ENCODE data around the gene PHKG1.
"Not testable (repeated sequence)": the region's sequence is repeated elsewhere in the genome, so short reads cannot be mapped to it uniquely, and the experiment has no call there.

PHKG1 gene

DNA sequence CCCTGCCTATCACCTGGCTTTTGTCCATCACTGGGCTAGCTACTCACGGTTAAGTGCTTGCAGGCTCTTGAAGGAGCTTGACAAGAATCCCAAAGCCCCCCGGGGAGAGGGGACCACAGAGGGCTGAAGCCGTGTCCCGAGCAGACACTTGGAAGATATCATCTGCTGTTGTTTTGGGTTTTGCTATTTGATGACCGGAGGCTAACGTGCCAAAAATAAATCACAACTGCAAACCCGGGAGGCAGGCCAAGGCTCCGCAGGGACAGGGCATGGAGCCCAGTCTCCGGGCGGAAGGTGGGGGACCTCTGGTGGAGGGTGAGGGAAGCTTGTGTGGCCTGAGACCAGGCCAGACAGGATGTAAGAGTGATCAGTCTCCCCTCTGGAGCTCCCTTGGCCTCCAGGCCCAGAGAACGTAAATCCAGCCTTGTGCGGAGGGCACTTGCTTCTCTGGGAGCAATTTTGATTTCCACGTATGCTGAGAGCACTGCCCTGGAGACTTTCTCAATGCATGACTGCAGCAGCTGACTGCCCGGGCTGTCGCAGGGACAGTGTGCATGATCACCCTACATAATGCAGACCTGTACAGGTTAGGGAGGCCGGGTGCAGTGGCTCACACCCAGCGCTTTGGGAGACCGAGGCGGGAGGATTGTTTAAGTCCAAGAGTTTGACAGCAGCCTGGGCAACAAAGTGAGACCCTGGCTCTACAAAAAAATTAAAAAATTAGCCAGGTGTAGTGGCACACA, at the start of gene PHKG1:
Gene PHKG1, minus strand, starts transcription at position 164 of the 743 bp plus-strand sequence. CDS start 4,011 bp downstream, outside the sequence.
- DNase-seq, result peak; percentile 80

- DNase-seq, result not testable (repeated sequence)
Observed at GRCh38 chr7:56131062-56131461, 38.3 kb upstream of the PHKG1 start.

- no peak for DNase-seq
Observed at GRCh38 chr7:56127241-56127975, 34.7 kb upstream of the PHKG1 start.

DNA sequence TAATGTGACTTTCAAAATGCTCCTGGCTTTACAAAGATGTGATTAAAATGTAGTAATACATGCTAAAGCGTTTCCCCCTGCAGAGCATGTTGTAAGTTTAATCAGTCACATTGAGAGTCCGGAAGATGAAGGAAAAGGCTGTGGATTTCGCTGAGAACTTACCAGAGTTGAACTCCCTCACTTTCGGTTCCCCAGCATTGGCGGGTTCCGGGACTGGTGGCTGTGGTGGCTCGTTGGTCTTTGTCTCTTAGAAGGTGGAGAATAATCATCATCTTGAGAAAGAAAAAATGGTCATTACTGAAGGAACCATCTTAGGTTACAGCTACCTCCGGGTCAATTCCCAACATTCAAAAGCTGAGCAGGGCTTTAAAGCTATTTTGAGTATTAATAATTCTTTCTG, 33.1 kb upstream of the PHKG1 start:
- no peak for DNase-seq

DNA sequence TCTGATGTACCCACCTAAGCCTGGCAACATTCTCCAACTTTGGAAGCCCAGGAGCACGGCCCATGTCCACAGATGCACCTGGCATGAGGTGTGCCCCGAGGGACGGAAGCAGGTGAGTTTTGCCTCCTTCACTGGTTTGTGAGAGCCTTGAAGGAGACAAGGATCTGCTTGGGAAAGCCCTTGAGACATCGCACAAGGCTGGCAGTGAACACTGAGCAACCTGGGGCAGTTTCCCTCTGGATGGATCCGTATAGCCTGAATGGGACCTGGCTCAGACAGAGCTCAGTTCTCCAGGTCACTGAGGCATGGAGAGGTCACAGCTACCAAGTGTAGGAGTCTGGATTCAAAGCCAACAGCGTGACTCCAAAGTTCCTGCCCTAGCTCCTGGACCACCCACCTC, 32.2 kb upstream of the PHKG1 start:
- no peak for DNase-seq

DNA sequence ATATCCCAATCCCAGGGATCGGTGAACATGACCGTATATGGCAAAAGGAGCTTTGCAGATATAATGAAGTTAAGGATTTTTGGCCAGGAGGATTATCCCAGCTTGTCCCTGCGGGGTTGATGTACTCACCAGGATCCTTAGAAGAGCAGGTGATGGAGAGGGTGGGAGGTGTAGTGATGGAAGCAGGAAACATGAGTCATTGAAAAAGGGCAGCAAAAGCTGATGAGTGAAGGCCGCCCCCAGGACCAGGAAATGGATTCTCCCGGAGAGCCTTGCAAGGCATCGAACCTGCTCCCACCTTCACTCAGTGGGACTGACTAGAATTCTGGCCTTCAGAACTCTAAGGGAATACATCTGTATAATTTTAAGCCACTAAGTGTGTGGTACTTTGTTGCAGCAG, 28.7 kb upstream of the PHKG1 start:
- no peak for DNase-seq

DNA sequence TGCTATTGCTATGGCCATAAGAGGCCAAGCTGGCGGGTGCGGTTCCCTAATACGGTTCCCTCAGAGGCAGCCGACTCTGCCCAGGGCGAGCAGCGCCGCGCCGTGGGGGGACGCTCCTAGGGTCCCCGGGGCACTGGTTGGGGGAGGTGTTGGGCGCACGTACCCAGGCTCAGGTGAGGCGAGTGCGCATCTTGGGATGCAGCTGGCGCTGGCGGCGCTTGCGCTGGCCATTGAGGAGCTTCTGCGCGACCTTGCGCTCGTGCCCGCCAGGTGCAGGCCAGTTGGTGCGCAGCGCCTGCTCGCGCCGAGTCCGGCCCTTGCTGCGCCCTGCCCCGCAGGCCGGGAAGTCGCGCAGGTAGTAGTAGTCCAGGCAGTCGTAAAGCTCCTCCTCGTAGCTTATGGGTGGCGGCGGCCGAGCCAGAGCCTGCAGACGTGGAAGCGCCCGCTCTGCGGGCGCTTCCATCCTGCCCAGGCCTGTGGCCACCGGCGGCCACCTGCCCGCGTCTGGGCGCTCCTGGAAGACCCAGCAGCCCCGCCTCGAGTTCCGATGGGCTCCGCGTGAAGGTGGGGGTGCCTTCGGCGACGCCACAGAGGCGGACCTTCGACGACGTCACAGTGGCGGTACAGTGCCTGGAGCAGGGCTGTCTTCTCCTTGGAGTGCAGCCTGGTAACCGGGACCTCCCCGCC, 23.2 kb upstream of the PHKG1 start, which contains the start of gene NUPR2:
Gene NUPR2, minus strand, starts transcription at position 566 of the 687 bp plus-strand sequence. Its CDS starts 103 bp downstream, at position 463.
- no peak for DNase-seq

DNA sequence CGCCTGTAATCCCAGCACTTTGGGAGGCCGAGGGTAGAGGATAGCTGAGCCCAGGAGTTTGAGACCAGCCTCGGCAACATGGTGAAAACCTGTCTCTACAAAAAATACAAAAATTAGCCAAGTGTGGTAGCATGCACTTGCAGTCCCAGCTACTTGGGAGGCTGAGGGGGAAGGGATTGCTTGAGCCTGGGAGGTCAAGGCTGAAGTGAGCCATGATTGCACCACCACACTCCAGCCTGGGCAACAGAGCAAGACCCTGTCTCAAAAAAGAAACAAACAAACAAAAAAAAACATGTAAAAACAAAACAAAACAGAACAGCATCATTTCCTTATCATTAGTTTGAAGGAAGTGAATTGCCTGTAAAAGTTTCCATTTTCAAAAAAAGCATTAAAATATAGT, 19.5 kb upstream of the PHKG1 start:
- DNase-seq, result not testable (repeated sequence)

GRCh38 chr7:56110611-56111010, 17.9 kb upstream of the PHKG1 start:
- no peak for DNase-seq

DNA sequence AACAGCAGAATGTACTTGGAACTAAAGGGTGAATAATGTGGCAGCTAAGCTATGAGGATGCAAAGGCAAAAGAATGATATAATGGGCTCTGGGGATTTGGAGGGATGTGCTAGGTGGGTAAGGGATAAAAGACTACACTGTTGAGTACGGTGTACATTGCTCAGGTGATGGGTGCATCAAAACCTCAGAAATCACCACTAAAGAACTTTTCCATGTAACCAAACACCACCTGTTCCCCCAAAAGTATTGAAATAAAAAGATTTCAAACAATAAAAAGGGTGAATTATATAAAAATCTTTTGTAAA, 15.2 kb upstream of the PHKG1 start:
- no peak for DNase-seq

- DNase-seq, result peak; percentile 99
Observed at GRCh38 chr7:56106108-56107073, 13.6 kb upstream of the PHKG1 start, which contains the start of gene CHCHD2. Gene CHCHD2, minus strand, starts transcription at chr7:56106476. Its CDS starts 63 bp downstream, at chr7:56106413.

DNA sequence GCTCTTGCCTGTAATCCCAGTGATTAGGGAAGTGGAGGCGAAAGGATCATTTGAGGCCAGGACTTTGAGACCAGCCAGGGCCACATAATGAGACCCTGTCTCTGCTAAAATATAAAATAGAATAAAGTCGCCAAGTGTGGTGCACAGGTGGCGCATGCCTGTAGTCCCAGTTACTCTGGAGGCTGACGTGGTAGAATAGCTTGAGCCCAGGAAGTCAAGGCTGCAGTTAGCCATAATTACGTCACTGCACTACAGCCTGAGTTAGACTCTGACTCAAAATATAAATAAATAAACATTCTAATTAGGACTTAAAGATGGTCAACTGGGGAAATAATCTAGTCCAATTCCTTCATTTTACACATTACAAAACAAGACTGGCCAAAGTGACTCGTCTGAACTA, 12.8 kb upstream of the PHKG1 start:
- peak; percentile 80 for DNase-seq

DNA sequence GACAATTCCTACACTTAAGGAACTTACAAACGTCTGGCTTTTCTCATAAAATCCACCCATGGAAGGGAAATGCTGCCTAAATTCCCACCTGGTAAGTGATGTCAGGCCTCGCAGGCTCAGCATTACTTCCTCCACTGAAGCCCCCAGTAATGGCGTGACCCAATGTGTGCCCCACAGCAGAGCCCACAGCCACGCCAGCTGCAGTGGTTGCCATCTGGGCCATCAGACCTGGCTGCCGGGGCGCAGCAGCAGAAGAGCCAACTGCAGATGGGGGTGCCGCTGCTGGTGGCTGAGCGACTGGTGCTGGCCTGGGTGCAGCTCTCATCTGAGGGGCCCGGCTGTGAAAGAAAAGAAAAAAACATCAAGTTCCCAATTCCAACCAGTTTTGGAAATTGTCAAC, 11.4 kb upstream of the PHKG1 start:
- not testable (repeated sequence) for DNase-seq

- DNase-seq, result no peak
Observed at GRCh38 chr7:56099653-56100052, 6.9 kb upstream of the PHKG1 start.

DNA sequence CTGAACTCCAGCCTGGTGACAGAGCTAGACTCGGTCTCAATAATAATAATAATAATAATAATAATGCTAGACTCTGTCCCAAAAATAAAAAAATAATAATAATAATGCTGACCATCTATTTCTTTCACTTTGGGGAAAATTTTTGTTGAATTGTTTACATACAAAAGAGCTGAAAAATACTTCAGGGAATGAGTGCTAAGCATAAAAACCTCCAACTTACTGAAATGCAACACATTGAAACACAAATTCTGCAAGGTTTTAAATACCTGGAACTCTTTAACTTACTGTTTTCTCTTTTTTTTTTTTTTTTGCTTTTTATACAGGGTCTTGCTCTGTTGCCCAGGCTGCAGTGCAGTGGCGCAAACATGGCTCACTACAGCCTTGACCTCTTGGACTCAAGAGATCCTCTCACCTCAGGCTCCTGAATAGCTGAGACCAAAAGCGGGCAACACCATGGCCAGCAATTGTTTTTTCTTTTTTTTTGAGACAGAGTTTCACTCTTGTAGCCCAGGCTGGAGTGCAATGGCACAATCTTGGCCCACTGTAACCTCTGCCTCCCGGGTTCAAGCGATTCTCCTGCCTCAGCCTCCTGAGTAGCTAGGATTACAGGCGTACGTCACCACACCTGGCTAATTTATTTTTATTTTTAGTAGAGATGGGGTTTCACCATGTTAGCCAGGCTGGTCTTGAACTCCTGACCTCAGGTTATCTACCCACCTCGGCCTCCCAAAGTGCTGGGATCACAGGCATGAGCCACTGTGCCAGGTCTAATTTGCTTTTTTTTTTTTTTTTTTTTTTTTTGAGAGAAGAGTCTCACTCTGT, 5.6 kb upstream of the PHKG1 start:
- not testable (repeated sequence) for DNase-seq

GRCh38 chr7:56097700-56098099, 4.9 kb upstream of the PHKG1 start:
- peak; percentile 94 for DNase-seq

GRCh38 chr7:56092388-56092787, 364 bp downstream of the PHKG1 start:
- DNase-seq, result not testable (repeated sequence)

DNA sequence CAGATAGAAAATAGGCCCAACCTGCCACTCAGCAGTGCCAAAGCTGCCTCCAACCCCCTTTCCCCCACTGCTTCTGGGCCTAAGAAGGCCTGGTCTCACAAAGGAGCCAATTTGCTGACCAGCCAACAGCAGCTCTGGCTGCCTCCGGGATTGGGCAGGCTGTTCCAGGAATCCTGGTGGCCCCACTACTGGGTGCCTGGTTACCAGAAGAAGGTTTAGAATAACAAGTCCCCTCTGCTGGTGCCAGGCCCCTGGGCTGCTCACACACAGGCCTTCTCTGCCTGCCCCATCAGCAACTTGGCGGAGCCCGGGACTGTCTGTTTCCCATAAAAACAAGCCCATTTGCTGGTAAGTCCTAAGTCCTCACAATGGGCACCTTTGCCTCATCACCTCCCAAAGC, 1.2 kb downstream of the PHKG1 start:
- no peak for DNase-seq

DNA sequence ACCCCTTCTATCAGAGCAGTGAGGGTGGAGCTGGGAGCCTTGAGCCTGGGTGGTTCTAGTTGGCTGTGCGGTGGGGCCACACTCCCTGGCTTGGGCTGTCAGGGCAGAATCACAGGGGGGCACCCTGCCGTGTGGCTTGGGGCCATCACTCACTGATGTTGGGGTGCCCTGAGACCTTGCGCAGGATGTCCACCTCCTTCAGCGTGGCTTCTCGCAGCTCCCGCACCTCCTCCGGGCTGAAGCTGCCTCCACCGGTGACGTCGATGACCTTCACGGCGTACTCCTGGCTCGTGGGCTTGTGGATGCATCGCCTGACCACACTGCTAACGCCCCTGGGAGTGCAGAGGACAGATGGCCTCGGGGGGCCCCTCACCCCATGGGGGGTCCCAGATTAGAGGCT, 5.3 kb downstream of the PHKG1 start:
- no peak for DNase-seq

GRCh38 chr7:56086761-56087160, 6.0 kb downstream of the PHKG1 start:
- no peak for DNase-seq

DNA sequence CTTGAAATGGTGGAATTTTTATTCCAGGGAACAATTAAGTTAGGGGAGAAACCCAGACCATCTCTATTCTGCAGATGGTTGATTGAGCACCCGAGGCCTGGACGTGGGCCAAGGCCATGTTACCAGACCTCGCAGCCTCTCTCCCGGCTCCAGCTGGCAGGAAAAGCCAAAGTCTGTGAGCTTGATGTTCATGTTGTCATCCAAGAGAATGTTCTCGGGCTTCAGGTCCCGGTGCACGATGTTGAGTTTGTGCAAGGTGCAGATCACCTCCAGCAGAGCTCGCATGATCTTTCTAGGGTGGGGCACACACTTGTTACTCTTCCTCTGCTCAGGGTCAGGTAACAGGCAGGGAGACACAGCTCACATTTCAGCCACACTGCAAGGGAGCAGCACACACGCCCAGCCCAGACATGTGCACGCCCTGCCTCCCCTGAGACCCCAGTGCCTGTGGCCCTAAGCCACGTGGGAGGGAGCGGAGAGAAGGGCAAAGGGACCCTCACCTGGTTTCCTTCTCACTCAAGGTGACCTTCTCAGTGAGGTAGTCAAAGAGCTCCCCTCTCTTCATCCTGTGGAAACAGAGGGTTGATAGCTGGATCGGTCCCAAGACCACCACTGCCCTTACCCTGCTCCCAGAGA, 9.5 kb downstream of the PHKG1 start:
- DNase-seq, result no peak
